BJ (cell line): ENCODE measurements around the gene CGB8. TPM values are rescaled to one million over a fixed set of nuclear protein-coding genes. Genes with fewer than 3 reads are reported as not detected.

Experiments
- CTCF ChIA-PET: fragments of 350-600 bp; formaldehyde crosslinking; extraction: SDS; loops from one replicate; lab custom pipeline; 2021; ENCODE audit warnings: antibody characterized with exemption, inconsistent platforms; lab: Yijun Ruan, JAX
- POLR2A ChIA-PET: fragments of 300-600 bp; sonication (Branson Sonifier 250); formaldehyde crosslinking; extraction: SDS; loops from one replicate; lab custom pipeline; 2021; ENCODE audit warnings: antibody characterized with exemption; lab: Charles Lee
- DNase-seq: peaks from one replicate; pipeline ENCODE4 v3.0.0-alpha.2; 2011; ENCODE audit warnings: low read depth
- H3K27me3 ChIP-seq: 2 replicates; pipeline ENCODE4 v1.6.0; 2011; ENCODE audit warnings: low read length; ENCODE audit not compliant: control insufficient read depth, insufficient read depth
- H3K36me3 ChIP-seq: 2 replicates; pipeline ENCODE4 v1.5.1; 2011; ENCODE audit warnings: low read length; ENCODE audit not compliant: control insufficient read depth, insufficient read depth
- H3K4me3 ChIP-seq: 2 replicates; pipeline ENCODE4 v1.5.1; 2011; ENCODE audit warnings: low read depth, mild to moderate bottlenecking, control low read depth, low read length
- CTCF ChIP-seq: IDR thresholded peaks from 2 replicates; pipeline ENCODE4 v1.5.1; 2011; ENCODE audit warnings: low read depth, mild to moderate bottlenecking, control low read depth, inconsistent platforms, low read length, moderate library complexity; ENCODE audit not compliant: insufficient read depth
- polyA plus RNA-seq: library from polyadenylated mRNA; depleted of rRNA; stranded (reverse); fragments of >200 nt; gene quantifications from 2 replicates; pipeline ENCODE4 v1.2.3, GENCODE V29; 2011

CGB8 gene
- polyA plus RNA-seq, 1 experiment = not detected

- ChIA-PET CTCF (interaction anchor here (1.4 kb wide), 1 partner anchor 16 kb away, joined by 5 read pairs; no protein-coding TSS in a partner anchor), POLR2A (no interaction called here)
- DNase-seq = no peak
- Histone ChIP-seq H3K4me3 (no peak overlapping the region), H3K27me3 (no peaks in the 10 kb centered on the region), H3K36me3 (peaks cover 11% of the 10 kb centered on the region)
- TF ChIP-seq CTCF = no peak
Measured at GRCh38 chr19:49016067-49016839, 32.7 kb downstream of the CGB8 start.

GRCh38 chr19:49014870-49015255 is 34.0 kb downstream of the CGB8 start:
- CTCF ChIA-PET = no interaction called here
- TF ChIP-seq CTCF = no peak
- H3K36me3 ChIP-seq = peaks cover 15% of the 10 kb centered on the region
- POLR2A ChIA-PET = no interaction called here
- no peak overlapping the region for H3K4me3 ChIP-seq
- no peaks in the 10 kb centered on the region for H3K27me3 ChIP-seq
- DNase-seq = no peak

GRCh38 chr19:49014123-49014869 is 34.6 kb downstream of the CGB8 start:
- H3K27me3 ChIP-seq = no peaks in the 10 kb centered on the region
- CTCF ChIA-PET = interaction anchor here (3.3 kb wide), 1 partner anchor 14 kb away, joined by 24 read pairs; no protein-coding TSS in a partner anchor
- no peak for TF ChIP-seq CTCF
- DNase-seq = no peak
- POLR2A ChIA-PET = no interaction called here
- H3K36me3 ChIP-seq = peaks cover 17% of the 10 kb centered on the region
- H3K4me3 ChIP-seq = no peak overlapping the region

GRCh38 chr19:49011194-49011593 is 37.7 kb downstream of the CGB8 start:
- CTCF ChIA-PET = interaction anchor here (1.5 to 3.6 kb wide), 3 partner anchors 11 to 13 kb away, joined by 7 to 31 read pairs (median 24); no protein-coding TSS in a partner anchor
- POLR2A ChIA-PET = no interaction called here
- H3K27me3 ChIP-seq = no peaks in the 10 kb centered on the region
- peaks cover 26% of the 10 kb centered on the region for H3K36me3 ChIP-seq
- no peak for TF ChIP-seq CTCF
- no peak for DNase-seq
- H3K4me3 ChIP-seq = no peak overlapping the region

- DNase-seq = no peak
- POLR2A ChIA-PET = no interaction called here
- Histone ChIP-seq H3K4me3 (no peak overlapping the region), H3K36me3 (peaks cover 28% of the 10 kb centered on the region), H3K27me3 (no peaks in the 10 kb centered on the region)
- TF ChIP-seq CTCF = no peak
- CTCF ChIA-PET = interaction anchor here (1.5 to 3.6 kb wide), 2 partner anchors 10 to 13 kb away, joined by 7 to 31 read pairs; no protein-coding TSS in a partner anchor
Measured at GRCh38 chr19:49010453-49010852, 38.5 kb downstream of the CGB8 start.
